Anterior cingulate cortex (tissue), 58 donors: ENCODE results near the gene KRT71.
A peak's percentile ranks its signal among the peaks of the same experiment; 100 is the strongest.

Experiments used
- DNase-seq, 58 donors: peaks; one replicate each; lab custom pipeline; 2025; lab: John Stamatoyannopoulos, UW

Gene KRT71

GRCh38 chr12:52577316-52577715 lies 24.4 kb upstream of the KRT71 start:
- DNase-seq = no peak

- no peak for DNase-seq
These were observed 23.0 kb upstream of the KRT71 start for GRCh38 chr12:52575948-52576347.

GRCh38 chr12:52575256-52575655 lies 22.3 kb upstream of the KRT71 start:
- no peak for DNase-seq

GRCh38 chr12:52573743-52574142 lies 20.8 kb upstream of the KRT71 start, which contains the start of gene KRT74:
Gene KRT74 (minus strand): TSS chr12:52573843. CDS start chr12:52573777, 66 bp downstream.
- no peak for DNase-seq

- DNase-seq = no peak
These were observed 20.4 kb upstream of the KRT71 start for GRCh38 chr12:52573306-52573705.

- DNase-seq = no peak
These were observed 17.6 kb upstream of the KRT71 start for GRCh38 chr12:52570511-52570910.

- peak in 17 of 58 donors; percentile 3 to 56 (median 15) for DNase-seq
These were observed 15.2 kb upstream of the KRT71 start for GRCh38 chr12:52568111-52568510.

GRCh38 chr12:52566847-52567291 lies 13.9 kb upstream of the KRT71 start:
- DNase-seq = no peak

- DNase-seq = no peak
These were observed 11.6 kb upstream of the KRT71 start for GRCh38 chr12:52564582-52564981.

- no peak for DNase-seq
These were observed 9.0 kb upstream of the KRT71 start for GRCh38 chr12:52561880-52562449.

GRCh38 chr12:52559979-52560378 lies 7.0 kb upstream of the KRT71 start:
- no peak for DNase-seq

GRCh38 chr12:52558781-52559445 lies 6.0 kb upstream of the KRT71 start:
- no peak for DNase-seq

- DNase-seq = no peak
These were observed 4.5 kb upstream of the KRT71 start for GRCh38 chr12:52557476-52557875.

- DNase-seq = no peak
These were observed 2.6 kb upstream of the KRT71 start for GRCh38 chr12:52555577-52555976.

- DNase-seq = peak in 34 of 58 donors; percentile 1 to 66 (median 24)
These were observed 890 bp downstream of the KRT71 start for GRCh38 chr12:52552055-52552454.

- no peak for DNase-seq
These were observed 1.6 kb downstream of the KRT71 start for GRCh38 chr12:52551216-52551865.

GRCh38 chr12:52546126-52546525 lies 6.8 kb downstream of the KRT71 start:
- no peak for DNase-seq

- peak in 39 of 58 donors; percentile 3 to 59 (median 30) for DNase-seq
These were observed 8.7 kb downstream of the KRT71 start for GRCh38 chr12:52543985-52544883.

GRCh38 chr12:52542785-52543318 lies 10.1 kb downstream of the KRT71 start:
- no peak for DNase-seq

GRCh38 chr12:52542157-52542556 lies 10.8 kb downstream of the KRT71 start:
- DNase-seq = no peak
